Measurements from ENCODE around the gene DCDC2. TPM values are rescaled to one million over a fixed set of nuclear protein-coding genes. Genes with fewer than 3 reads are reported as not detected.

Gene DCDC2
- total and polyA plus RNA-seq, 9 donors: 0.19 to 12.4 (median 1.1) TPM; not detected in 1

DNA sequence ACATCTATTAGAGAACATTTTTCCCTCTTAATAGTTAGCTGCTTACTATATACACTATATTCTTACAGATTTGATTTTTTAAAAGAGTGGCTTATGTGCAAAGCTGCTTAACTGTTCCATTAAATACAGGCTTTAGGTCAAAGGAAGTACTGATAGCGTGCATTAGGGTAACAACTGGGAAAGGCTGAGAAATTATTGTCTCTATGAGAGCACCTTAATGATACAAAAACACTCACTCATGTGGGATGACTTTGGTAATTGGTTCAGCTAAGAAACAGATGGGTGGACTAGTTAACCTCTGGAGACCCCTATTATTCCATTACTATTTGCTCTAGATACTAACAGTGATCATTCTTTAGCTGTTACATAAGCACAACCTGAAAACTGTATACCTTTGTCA lies 4.0 kb downstream of the DCDC2 start:
- WGBS, 3 donors: 72 to 95% (median 83%) methylated on average over 1 of the region's 1 CpG
- Histone ChIP-seq H3K4me3 (no peak overlapping the region), H3K4me1 (ENCODE audit: insufficient read depth) (no peaks in the 10 kb centered on the region), H3K27ac (no peak overlapping the region), H3K27me3 (no peaks in the 10 kb centered on the region), H3K36me3 (no peaks in the 10 kb centered on the region), H3K9me3 (no peaks in the 10 kb centered on the region)
- intact Hi-C loops (cut with DNase I): no loop called here
- TF ChIP-seq EP300 (IDR thresholded peaks at IDR 0.05) (no peak), CTCF (IDR thresholded peaks at IDR 0.05) (no peak), POLR2A (IDR thresholded peaks at IDR 0.05) (no peak)
- DNase-seq: no peak

DNA sequence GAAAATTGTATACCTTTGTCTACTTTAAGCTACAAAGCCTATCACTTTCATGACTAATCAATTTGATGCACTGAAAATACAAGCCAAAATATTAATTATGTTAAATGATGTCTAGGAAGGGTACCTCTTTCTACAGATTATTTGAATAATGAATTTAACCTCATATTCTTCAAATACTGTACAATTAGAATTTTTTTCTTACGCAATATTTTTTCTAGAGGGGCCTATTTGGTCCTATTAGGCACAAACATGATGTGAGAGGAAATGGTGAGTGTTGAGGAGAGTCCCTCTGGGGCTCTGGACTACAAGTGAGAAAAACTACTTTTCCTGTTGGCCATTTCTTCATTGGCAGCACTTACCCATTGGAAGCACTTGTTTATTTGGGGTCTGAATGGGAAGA lies 5.4 kb downstream of the DCDC2 start:
- 92 to 98% (median 98%) methylated on average over 1 of the region's 1 CpG for WGBS, 3 donors
- no peak overlapping the region for H3K4me3 ChIP-seq
- TF ChIP-seq POLR2A (IDR thresholded peaks at IDR 0.05): no peak
- TF ChIP-seq EP300 (IDR thresholded peaks at IDR 0.05): no peak
- no peak for TF ChIP-seq CTCF (IDR thresholded peaks at IDR 0.05)
- H3K36me3 ChIP-seq: no peaks in the 10 kb centered on the region
- intact Hi-C loops (cut with DNase I): no loop called here
- H3K4me1 ChIP-seq (ENCODE audit: insufficient read depth): no peaks in the 10 kb centered on the region
- no peaks in the 10 kb centered on the region for H3K9me3 ChIP-seq
- no peaks in the 10 kb centered on the region for H3K27me3 ChIP-seq
- no peak for DNase-seq
- no peak overlapping the region for H3K27ac ChIP-seq

GRCh38 chr6:24344976-24345375 lies 12.9 kb downstream of the DCDC2 start:
- TF ChIP-seq EP300 (IDR thresholded peaks at IDR 0.05) (no peak), CTCF (IDR thresholded peaks at IDR 0.05) (no peak), POLR2A (IDR thresholded peaks at IDR 0.05) (no peak)
- H3K27ac ChIP-seq: no peak overlapping the region
- DNase-seq: no peak
- no peaks in the 10 kb centered on the region for H3K36me3 ChIP-seq
- H3K4me1 ChIP-seq (ENCODE audit: insufficient read depth): no peaks in the 10 kb centered on the region
- intact Hi-C loops (cut with DNase I): no loop called here
- no peaks in the 10 kb centered on the region for H3K27me3 ChIP-seq
- 89 to 93% (median 92%) methylated on average over 3 of the region's 3 CpGs for WGBS, 3 donors
- no peak overlapping the region for H3K4me3 ChIP-seq
- H3K9me3 ChIP-seq: no peaks in the 10 kb centered on the region

DNA sequence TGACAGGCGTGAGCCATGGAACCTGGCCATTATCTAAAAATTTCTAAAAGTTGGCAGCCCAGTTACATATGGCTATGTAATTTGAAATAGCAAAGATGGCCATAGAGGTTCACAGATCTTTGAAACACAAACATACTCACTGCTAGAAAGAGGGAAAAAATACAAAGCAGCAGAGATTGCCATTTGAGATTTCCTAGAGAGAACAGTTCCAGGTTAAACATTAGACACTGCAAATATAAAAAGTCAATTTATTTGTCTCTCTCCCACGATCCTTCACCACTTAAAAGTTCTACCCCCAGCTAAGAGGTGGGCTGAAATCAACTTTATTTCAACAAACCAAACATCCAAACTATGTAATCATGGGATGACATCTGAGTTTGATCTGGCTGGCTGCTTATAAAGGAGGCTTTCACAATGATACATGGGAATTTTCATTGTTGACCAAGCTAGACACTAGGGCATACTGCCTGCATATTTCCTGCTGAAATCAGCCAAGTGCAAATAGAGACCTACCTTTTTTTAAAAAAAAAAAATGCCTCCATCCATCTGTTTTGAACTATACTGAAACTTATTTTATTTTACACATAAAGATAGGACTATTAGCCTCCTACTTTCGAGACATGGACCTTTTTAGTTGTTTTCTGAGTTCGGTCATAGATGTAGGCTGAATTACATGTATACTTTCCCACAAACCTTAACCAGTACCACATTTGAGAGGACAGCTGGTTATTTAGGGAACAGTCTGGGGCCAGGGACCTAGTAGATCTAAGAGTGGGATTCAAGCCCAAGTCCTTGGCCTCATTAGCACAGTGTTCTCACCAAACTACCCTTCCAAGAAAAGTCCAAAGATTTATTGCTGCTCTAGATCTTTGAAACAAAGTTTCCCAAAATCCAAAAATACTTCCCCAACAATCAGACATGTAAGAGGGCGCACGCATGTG lies 16.6 kb downstream of the DCDC2 start:
- no peak for DNase-seq
- H3K27ac ChIP-seq: no peak overlapping the region
- H3K4me3 ChIP-seq: no peak overlapping the region
- H3K4me1 ChIP-seq (ENCODE audit: insufficient read depth): no peaks in the 10 kb centered on the region
- WGBS, 3 donors: 45 to 70% (median 64%) methylated on average over 6 of the region's 6 CpGs
- no peaks in the 10 kb centered on the region for H3K36me3 ChIP-seq
- TF ChIP-seq CTCF (IDR thresholded peaks at IDR 0.05) (no peak), EP300 (IDR thresholded peaks at IDR 0.05) (no peak), POLR2A (IDR thresholded peaks at IDR 0.05) (no peak)
- peaks cover 0 to 3% of the 10 kb centered on the region in 2 donors for H3K9me3 ChIP-seq
- intact Hi-C loops (cut with DNase I): no loop called here
- H3K27me3 ChIP-seq: no peaks in the 10 kb centered on the region

All from ovary (tissue), 9 donors.